ENCODE data around the gene MAOA. TPM values are rescaled to one million over a fixed set of nuclear protein-coding genes. Genes with fewer than 3 reads are reported as not detected.

Gene MAOA
- total and polyA plus RNA-seq, 2 of the 13 experiments (the other 11 are each of a cell fraction or from before 2014, with no cell fraction given) = 13.4 to 14.7 TPM

GRCh38 chrX:43702079-43702524, 46.0 kb downstream of the MAOA start (continued):
- TF ChIP-seq ZKSCAN8 (CRISPR knock-in tag; IDR thresholded peaks at IDR 0.05; ENCODE audit: borderline replicate concordance) (0 out of 2 replicates have a peak, but pooled peaks have one; percentile 16), POGZ (CRISPR knock-in tag; IDR thresholded peaks at IDR 0.05) (peak; percentile 48; the same call in 1 of the 2 replicates), AHDC1 (CRISPR knock-in tag; IDR thresholded peaks at IDR 0.05; ENCODE audit: borderline replicate concordance) (peak; percentile 55; the same call in 1 of the 2 replicates), GATA4 (IDR thresholded peaks at IDR 0.05; ENCODE audit: borderline replicate concordance, low read depth) (peak; percentile 60; the same call in 1 of the 2 replicates), ZNF605 (CRISPR knock-in tag; IDR thresholded peaks at IDR 0.05) (no peak), ZNF558 (CRISPR knock-in tag; IDR thresholded peaks at IDR 0.05; ENCODE audit: borderline replicate concordance) (no peak), REL (CRISPR knock-in tag; conservative IDR thresholded peaks at IDR 0.05) (no peak), TFDP2 (CRISPR knock-in tag; IDR thresholded peaks at IDR 0.05) (0 out of 2 replicates have a peak, but pooled peaks have one; percentile 9), NR2F6 (IDR thresholded peaks at IDR 0.05) (peak; percentile 36; the same call in 1 of the 2 replicates), NR2F6 (CRISPR knock-in tag; IDR thresholded peaks at IDR 0.05) (no peak), ZBTB3 (CRISPR knock-in tag; IDR thresholded peaks at IDR 0.05; ENCODE audit: borderline replicate concordance, low read depth) (no peak), PAWR (CRISPR knock-in tag; IDR thresholded peaks at IDR 0.05; ENCODE audit: borderline replicate concordance) (no peak), ZNF674 (CRISPR knock-in tag; IDR thresholded peaks at IDR 0.05; ENCODE audit: low read depth) (no peak), MED1 (CRISPR knock-in tag; IDR thresholded peaks at IDR 0.05) (peak; percentile 48), SOX6 (IDR thresholded peaks at IDR 0.05) (no peak), SOX6 (CRISPR knock-in tag; IDR thresholded peaks at IDR 0.05) (peak; percentile 84), CEBPB (IDR thresholded peaks at IDR 0.05; ENCODE audit: borderline replicate concordance, low read depth, low read length) (peak; percentile 71; the same call in 1 of the 2 replicates), ZSCAN20 (CRISPR knock-in tag; IDR thresholded peaks at IDR 0.05; ENCODE audit: borderline replicate concordance) (no peak), ARID2 (CRISPR knock-in tag; IDR thresholded peaks at IDR 0.05; ENCODE audit: borderline replicate concordance) (no peak), ZFP41 (CRISPR knock-in tag; IDR thresholded peaks at IDR 0.05; ENCODE audit: borderline replicate concordance) (no peak), HMG20A (CRISPR knock-in tag; IDR thresholded peaks at IDR 0.05; ENCODE audit: borderline replicate concordance) (peak; percentile 42; the same call in 1 of the 2 replicates), MIXL1 (CRISPR knock-in tag; IDR thresholded peaks at IDR 0.05) (peak; percentile 83; the same call in 1 of the 2 replicates), SAP130 (CRISPR knock-in tag; IDR thresholded peaks at IDR 0.05; ENCODE audit: low read depth) (peak; percentile 51; the same call in 1 of the 2 replicates), NFRKB (IDR thresholded peaks at IDR 0.05) (no peak), REPIN1 (CRISPR knock-in tag; IDR thresholded peaks at IDR 0.05; ENCODE audit: borderline replicate concordance, low read depth) (peak; percentile 25; the same call in 1 of the 2 replicates), RARA (CRISPR knock-in tag; IDR thresholded peaks at IDR 0.05) (peak; percentile 28; the same call in 1 of the 2 replicates)
